GM21360 (cell line): Measurements from ENCODE around the gene ACTR3.

ENCODE experiments used
- ATAC-seq: cut with Tn5 transposase; IDR thresholded peaks from one replicate; pipeline ENCODE4 v1.9.1; 2021; ENCODE audit warnings: mild to moderate bottlenecking, moderate library complexity; ENCODE audit not compliant: unreplicated experiment

ACTR3 gene

DNA sequence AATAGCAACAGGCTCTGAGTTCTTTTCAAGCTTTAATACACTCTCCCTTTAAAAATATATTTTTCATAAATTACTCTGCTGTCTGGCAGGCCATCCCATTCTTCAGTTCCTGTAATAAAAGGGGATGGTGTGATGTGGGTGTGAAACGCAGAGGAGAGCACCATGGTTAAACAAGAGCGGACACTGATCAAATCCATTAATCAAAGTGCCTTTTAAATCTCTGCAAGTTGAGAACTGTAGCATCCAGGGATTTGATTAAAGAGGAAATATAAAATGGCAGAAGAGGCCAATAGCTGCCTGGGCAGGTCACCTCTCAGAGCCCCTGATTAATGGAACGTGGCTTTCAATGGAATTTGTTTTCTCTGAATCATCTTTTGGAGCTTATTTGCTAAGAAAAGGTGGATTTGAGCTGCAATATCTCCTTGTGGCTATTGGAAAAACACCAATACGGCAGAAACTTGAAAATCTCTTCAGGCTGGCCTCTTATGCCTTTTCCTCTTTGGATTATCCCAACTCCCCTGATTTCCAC, 96.9 kb downstream of the ACTR3 start:
- no peak for ATAC-seq

DNA sequence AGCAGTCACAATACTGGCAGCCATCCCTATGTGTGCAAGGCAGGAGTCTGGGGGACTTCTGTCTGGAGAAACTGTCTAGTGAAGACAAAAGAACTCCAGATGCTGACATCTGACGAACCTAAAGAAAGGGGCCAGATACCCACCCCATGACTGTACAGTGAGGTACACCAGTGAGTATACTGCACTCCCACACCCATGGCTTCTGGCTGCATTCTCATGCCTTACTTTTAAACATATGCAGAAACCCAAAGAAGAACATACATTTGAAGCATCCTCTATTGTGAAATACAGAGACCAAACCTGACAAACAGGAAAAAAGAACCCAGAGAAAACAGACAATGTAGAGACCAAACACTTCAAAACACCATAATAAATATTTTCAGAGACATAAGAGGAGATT, 102.2 kb downstream of the ACTR3 start:
- ATAC-seq: no peak

DNA sequence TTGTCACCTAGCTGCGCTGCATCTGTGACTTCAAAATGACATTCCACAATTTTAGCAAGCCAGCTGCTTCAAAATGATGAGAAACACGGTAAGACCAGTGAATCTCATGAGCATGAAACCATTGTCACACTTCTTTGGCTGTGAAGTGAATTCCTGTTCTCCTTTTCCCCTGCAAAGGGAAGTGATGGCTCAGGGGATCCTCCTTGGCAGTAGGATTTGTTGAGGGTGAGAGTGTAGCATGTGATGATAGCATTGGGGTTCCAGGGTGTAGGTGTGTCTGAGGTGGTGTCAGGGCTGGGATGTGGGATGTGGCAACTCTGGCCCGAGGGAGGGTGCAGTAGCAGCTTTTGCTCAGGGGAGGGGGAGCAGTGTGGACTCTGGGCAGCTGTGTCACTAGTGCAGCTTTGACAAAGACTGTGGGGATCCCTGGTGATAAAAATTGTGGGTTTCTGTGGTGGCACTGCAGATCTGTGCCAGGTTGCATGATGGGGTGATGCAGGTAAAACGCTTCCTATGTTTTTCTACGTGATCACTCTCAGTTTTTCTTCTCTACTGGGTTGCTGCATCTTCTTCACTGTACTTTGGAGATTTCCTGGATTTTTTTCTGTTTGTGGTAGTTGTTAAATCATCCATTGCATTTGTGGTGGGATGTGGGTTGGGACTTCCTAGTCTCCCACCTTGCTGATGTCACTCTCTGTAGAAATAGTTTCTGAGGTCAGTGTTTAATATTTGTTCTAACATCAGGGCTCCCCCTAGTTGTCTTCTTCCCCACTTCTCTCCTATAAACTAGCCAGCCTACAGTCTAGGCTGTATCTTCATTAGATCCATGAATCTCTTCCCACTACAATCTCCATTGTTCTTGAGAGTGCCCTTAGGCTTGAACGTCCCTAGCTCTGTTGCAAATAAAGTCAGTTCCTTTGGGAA, 107.0 kb downstream of the ACTR3 start:
- ATAC-seq: no peak

DNA sequence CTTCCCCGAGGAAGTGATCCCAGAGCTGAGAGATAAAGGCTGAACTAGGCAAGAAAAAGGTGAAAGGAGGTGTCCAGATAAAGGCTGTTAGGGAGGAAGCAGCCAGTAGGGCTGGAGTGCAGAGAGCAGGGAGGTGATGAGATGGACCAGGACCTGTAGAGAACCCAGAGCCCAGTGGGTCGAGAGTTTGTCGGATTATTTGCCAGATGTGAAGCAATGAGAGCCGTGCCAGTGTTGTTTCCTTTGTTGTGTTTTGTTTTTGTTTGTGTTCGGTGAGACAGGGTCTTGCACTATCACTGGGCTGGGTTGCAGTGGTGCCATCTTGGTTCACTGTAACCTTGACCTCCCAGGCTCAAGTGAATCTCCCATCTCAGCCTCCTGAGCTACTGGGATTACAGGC, 111.3 kb downstream of the ACTR3 start:
- ATAC-seq: no peak

DNA sequence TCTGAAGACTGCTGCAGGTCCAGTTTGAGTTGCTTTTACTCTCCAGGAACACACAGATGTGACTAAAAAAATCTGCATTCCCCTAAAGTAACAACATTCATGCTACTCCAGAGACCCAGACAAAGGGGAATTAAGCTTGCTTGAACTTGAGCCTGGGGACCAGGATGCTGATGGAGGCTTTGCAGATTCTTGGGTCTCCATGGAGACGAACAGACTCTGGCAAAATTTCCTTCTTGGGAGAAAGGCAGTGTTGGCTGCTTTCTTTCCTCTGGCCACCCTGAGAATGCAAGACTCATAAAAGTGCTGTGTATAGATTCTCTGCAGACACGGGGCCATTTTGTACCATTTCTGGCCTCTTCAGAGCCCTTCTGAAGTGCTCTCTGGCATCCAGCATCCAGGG, 112.0 kb downstream of the ACTR3 start:
- no peak for ATAC-seq

- peak; percentile 44 for ATAC-seq
Observed at GRCh38 chr2:114005110-114005783, 115.4 kb downstream of the ACTR3 start.

GRCh38 chr2:114006460-114006859, 116.6 kb downstream of the ACTR3 start:
- ATAC-seq: no peak

DNA sequence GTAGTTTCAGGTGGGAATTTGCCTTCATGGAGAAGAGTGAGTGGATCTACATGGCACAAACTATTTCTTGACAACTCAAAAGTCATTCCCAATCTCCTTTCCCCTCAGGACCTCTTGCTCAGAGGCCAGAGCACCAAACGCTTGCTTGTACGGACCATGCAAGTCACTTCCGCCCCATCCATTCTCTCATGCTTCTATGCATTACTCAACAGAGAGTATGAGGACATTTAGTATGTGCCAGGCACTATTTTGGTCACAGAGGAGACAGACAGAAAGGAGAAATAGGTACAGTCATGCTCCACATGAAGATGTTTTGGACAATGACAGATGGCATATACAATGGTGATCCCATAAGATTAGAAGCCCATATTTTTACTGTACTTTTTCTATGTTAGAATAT, 117.5 kb downstream of the ACTR3 start:
- no peak for ATAC-seq

- no peak for ATAC-seq
Observed at GRCh38 chr2:114008720-114009119, 118.8 kb downstream of the ACTR3 start.

DNA sequence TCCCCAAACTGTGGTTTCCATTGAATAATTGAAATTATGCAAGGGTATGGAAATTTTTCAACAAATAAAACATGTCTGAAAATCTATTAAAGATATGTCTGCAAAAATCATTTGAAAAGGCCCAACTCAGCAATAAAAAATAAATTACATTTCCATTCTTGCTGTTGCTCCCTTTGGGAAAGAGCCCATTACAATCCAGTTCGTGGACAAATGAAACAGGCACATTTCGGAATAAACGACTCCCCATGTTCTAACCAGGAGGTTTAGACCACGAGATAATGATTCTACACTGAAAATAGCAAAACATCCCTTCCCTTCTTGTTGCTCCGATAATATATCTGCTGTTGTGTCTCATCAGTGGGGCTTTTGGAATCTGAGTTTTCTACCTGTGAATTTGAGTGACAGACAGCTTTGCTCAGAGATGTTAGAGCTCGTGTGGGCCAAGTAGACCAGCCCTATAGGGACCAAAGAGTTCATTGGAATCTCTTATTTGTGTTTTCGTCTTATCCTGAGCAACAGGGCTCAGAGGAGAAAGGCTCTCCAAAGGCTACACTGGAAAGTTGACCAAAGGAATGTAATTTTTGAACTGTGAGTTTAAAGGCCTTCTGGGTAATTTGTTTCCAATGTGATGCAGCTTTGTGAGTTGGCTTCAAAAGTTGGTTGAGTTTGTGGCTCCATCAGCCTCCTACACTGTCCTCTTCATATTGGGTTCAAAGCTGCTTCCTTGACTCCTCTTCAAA, 119.5 kb downstream of the ACTR3 start:
- ATAC-seq: no peak

DNA sequence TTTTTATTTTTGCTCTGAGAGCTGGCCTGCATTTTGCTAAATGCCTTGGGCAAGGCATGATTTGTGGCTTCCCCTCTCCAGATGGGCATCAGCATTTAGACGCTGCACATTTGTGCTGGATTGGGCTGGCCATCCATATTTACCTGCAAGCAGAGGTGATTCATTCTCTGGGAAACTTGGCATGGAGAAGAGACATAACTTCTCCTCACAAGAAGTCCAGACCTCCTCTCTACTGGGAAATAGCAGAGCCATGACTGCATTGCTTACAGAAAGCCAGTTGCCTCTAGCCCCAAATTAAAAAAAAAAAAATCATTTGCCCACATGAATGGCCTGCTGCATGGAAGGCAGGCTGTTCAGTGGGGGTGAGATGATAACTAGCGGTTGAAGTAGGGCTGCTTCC, 120.1 kb downstream of the ACTR3 start:
- ATAC-seq: no peak

GRCh38 chr2:114011713-114012112, 121.8 kb downstream of the ACTR3 start:
- no peak for ATAC-seq
